GM12878 (cell line): ENCODE results near the gene SEMA3B. TPM values are rescaled to one million over a fixed set of nuclear protein-coding genes. Genes with fewer than 3 reads are reported as not detected.

Experiments used
- HDGF ChIP-seq: fragments of 450-650 bp; IDR thresholded peaks from 2 replicates; pipeline ENCODE4 v1.6.1; 2016; ENCODE audit warnings: antibody characterized with exemption
- IKZF1 ChIP-seq: fragments of 450-650 bp; conservative IDR thresholded peaks from 2 replicates; pipeline ENCODE4 v1.6.1; 2017; ENCODE audit warnings: antibody characterized with exemption, mild to moderate bottlenecking
- IRF4 ChIP-seq: IDR thresholded peaks from 2 replicates; pipeline ENCODE4 v1.6.1; 2011; ENCODE audit warnings: low read depth, low read length
- NFXL1 ChIP-seq: fragments of 450-650 bp; IDR thresholded peaks from 2 replicates; pipeline ENCODE4 v1.6.1; 2017; ENCODE audit warnings: antibody characterized with exemption, mild to moderate bottlenecking, borderline replicate concordance
- RELB ChIP-seq: fragments of 450-650 bp; IDR thresholded peaks from 2 replicates; pipeline ENCODE4 v1.6.1; 2017; ENCODE audit warnings: low read depth, mild to moderate bottlenecking, moderate library complexity
- SREBF1 ChIP-seq: IDR thresholded peaks from 2 replicates; pipeline ENCODE4 v1.6.1; 2012; ENCODE audit warnings: mild to moderate bottlenecking, low read length
- ZBTB40 ChIP-seq: fragments of 450-650 bp; IDR thresholded peaks from 2 replicates; pipeline ENCODE4 v1.6.1; 2016; ENCODE audit warnings: mild to moderate bottlenecking, moderate library complexity, borderline replicate concordance
- polyA plus RNA-seq, 11 experiments: library from polyadenylated mRNA; depleted of rRNA in 4 of 11; unstranded in 6 of 11; stranded (reverse) in 5 of 11; fragments of >200 nt; fragmentation: Nextera tagmentation in 4 of 11; fragmentation: Illumina TruSeq in 1 of 11; extraction: Ambion mirVana in 4 of 11; extraction: Trizol in 1 of 11; gene quantifications; 1 replicate in 1 of 11; 2 replicates in 10 of 11; pipeline versions ENCODE4 v1.2.1 to v1.2.3, GENCODE V29; 2011 to 2016; ENCODE audit warnings: inconsistent platforms in 2 of 11, missing spikeins in 2 of 11, low read depth in 1 of 11
- total RNA-seq, 4 experiments: library from RNA; depleted of rRNA in 3 of 4; stranded (reverse); fragments of >200 nt in 3 of 4; fragmentation: Illumina TruSeq in 1 of 4; extraction: Trizol in 1 of 4; gene quantifications; 2 replicates each; pipeline versions ENCODE4 v1.2.1 to v1.2.3, GENCODE V29; 2013 to 2021

The SEMA3B gene
- total and polyA plus RNA-seq, 10 of the 15 experiments (the other 5 are each of a cell fraction or from before 2014, with no cell fraction given), result 0.06 to 0.59 (median 0.14) TPM; not detected in 2

GRCh38 chr3:50292159-50293078, 23.5 kb downstream of the SEMA3B start, which contains the start of gene IFRD2 (continued):
- TF ChIP-seq ZBTB40, result peak; percentile 70; the same call in 1 of the 2 replicates
- no peak for TF ChIP-seq IRF4
- peak; percentile 95 for TF ChIP-seq SREBF1
- peak; percentile 24; the same call in 1 of the 2 replicates for TF ChIP-seq RELB
- peak; percentile 87 for TF ChIP-seq HDGF
- no peak for TF ChIP-seq NFXL1
- peak; percentile 100 for TF ChIP-seq IKZF1
